Left ventricle myocardium inferior (tissue), 1 donor: ENCODE measurements around the gene GSTA3. TPM values are rescaled to one million over a fixed set of nuclear protein-coding genes. Genes with fewer than 3 reads are reported as not detected.
"Not testable (repeated sequence)": the region's sequence is repeated elsewhere in the genome, so short reads cannot be mapped to it uniquely, and the experiment has no call there.

ENCODE experiments used
- DNase-seq: peaks from one replicate; pipeline ENCODE4 v3.0.0-alpha.2; 2020
- H3K27ac ChIP-seq: fragments of 200-600 bp; replicated peaks from 2 replicates; pipeline ENCODE4 v1.8.0; 2021
- H3K27me3 ChIP-seq: fragments of 200-600 bp; 2 replicates; pipeline ENCODE4 v1.8.0; 2021; ENCODE audit warnings: low read depth
- H3K36me3 ChIP-seq: fragments of 200-600 bp; 2 replicates; pipeline ENCODE4 v1.8.0; 2021
- H3K4me1 ChIP-seq: fragments of 200-600 bp; 2 replicates; pipeline ENCODE4 v1.8.0; 2021
- H3K4me3 ChIP-seq: fragments of 200-600 bp; 2 replicates; pipeline ENCODE4 v1.8.0; 2021; ENCODE audit warnings: mild to moderate bottlenecking, moderate library complexity
- H3K9me3 ChIP-seq: fragments of 200-600 bp; replicated peaks from 2 replicates; pipeline ENCODE4 v1.8.0; 2021
- CTCF ChIP-seq: fragments of 200-600 bp; IDR thresholded peaks from 2 replicates; pipeline ENCODE4 v1.8.0; 2021; ENCODE audit warnings: antibody characterized with exemption, mild to moderate bottlenecking, borderline replicate concordance
- intact Hi-C: fragments of 100-400 bp; cut with micrococcal nuclease; formaldehyde crosslinking; loops from one replicate; pipeline ENCODE4 v1.11.0; 2022
- long read RNA-seq: library from polyadenylated mRNA; unstranded; transcript quantifications from one replicate; pipeline ENCODE4 v2.0.0, GENCODE V29; 2021
- total RNA-seq: library from RNA; stranded (reverse); fragmentation: NEBNext Ultra II Directional; extraction: Animal tissue kit (Norgen Biotek cat#: 25700); gene quantifications from one replicate; pipeline ENCODE4 v1.2.1, GENCODE V29; 2021
- donor health status: DM: no; HTN: yes; CAD: no; lungs with severe emphysema.

GSTA3 gene
- not detected for total RNA-seq
- long read RNA-seq = 0 reads

- no peak within 1 kb of the TSS for H3K27ac ChIP-seq
- intact Hi-C loops = no loop called here
- no peak for TF ChIP-seq CTCF
- H3K4me3 ChIP-seq = no peak within 1 kb of the TSS
- no peaks in the 10 kb centered on the region for H3K36me3 ChIP-seq
- DNase-seq = no peak
- no peaks in the 10 kb centered on the region for H3K27me3 ChIP-seq
- H3K9me3 ChIP-seq = peaks cover 3% of the 10 kb centered on the region
- no peaks in the 10 kb centered on the region for H3K4me1 ChIP-seq
These were observed at the start of gene GSTA3 for GRCh38 chr6:52909531-52909930. Gene GSTA3 (minus strand): TSS chr6:52909698. CDS start chr6:52905834, 3,864 bp downstream.

GRCh38 chr6:52958546-52959255 lies 49.2 kb upstream of the GSTA3 start:
- no peak for TF ChIP-seq CTCF
- intact Hi-C loops = no loop called here
- no peaks in the 10 kb centered on the region for H3K36me3 ChIP-seq
- no peaks in the 10 kb centered on the region for H3K27me3 ChIP-seq
- no peak overlapping the region for H3K27ac ChIP-seq
- H3K9me3 ChIP-seq = peaks cover 27% of the 10 kb centered on the region
- H3K4me3 ChIP-seq = no peak overlapping the region
- H3K4me1 ChIP-seq = no peaks in the 10 kb centered on the region
- no peak for DNase-seq

- Histone ChIP-seq H3K4me3 (no peak overlapping the region), H3K27me3 (no peaks in the 10 kb centered on the region), H3K4me1 (no peaks in the 10 kb centered on the region), H3K36me3 (no peaks in the 10 kb centered on the region), H3K27ac (no peak overlapping the region), H3K9me3 (peaks cover 7% of the 10 kb centered on the region)
- intact Hi-C loops = no loop called here
- TF ChIP-seq CTCF = no peak
- no peak for DNase-seq
These were observed 46.4 kb upstream of the GSTA3 start for GRCh38 chr6:52955871-52956270.

- H3K4me1 ChIP-seq = no peaks in the 10 kb centered on the region
- intact Hi-C loops = no loop called here
- no peak overlapping the region for H3K4me3 ChIP-seq
- H3K36me3 ChIP-seq = no peaks in the 10 kb centered on the region
- H3K9me3 ChIP-seq = no peaks in the 10 kb centered on the region
- no peak for DNase-seq
- H3K27ac ChIP-seq = no peak overlapping the region
- TF ChIP-seq CTCF = no peak
- no peaks in the 10 kb centered on the region for H3K27me3 ChIP-seq
These were observed 44.7 kb upstream of the GSTA3 start for GRCh38 chr6:52953911-52954839.

GRCh38 chr6:52946306-52946705 lies 36.8 kb upstream of the GSTA3 start:
- intact Hi-C loops = no loop called here
- TF ChIP-seq CTCF = no peak
- no peaks in the 10 kb centered on the region for H3K4me1 ChIP-seq

GRCh38 chr6:52942821-52943220 lies 33.3 kb upstream of the GSTA3 start:
- H3K27ac ChIP-seq, H3K36me3 ChIP-seq, H3K4me3 ChIP-seq, H3K9me3 ChIP-seq, intact Hi-C loops, DNase-seq, H3K4me1 ChIP-seq: not testable (repeated sequence)
- peaks cover 22% of the 10 kb centered on the region for H3K27me3 ChIP-seq

More at GRCh38 chr6:52946306-52946705, 36.8 kb upstream of the GSTA3 start:
- Histone ChIP-seq H3K4me3 (no peak overlapping the region), H3K27ac (no peak overlapping the region), H3K27me3 (peaks cover 18% of the 10 kb centered on the region), H3K36me3 (no peaks in the 10 kb centered on the region), H3K9me3 (no peaks in the 10 kb centered on the region)
- DNase-seq = no peak
